ENCODE measurements around the gene BMP7.

DNA sequence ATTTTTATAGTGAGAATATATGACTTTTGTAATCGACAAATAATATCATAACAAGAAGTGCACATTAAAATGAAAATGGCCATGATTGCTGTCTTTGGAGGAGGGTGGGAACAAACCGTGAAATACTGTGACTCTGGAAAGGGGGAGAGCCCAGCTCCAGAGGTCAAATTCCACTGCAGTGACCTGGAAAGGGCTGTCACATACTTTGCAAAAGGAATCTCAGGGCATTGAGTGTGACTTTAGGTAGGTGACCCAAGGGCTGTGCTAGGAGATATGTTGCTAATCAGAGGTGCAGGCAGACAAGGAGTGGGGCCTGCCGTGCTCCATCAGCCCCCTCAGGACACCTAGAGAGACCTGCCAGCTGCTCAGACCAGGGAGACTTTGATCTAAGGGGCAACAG lies 28.1 kb upstream of the BMP7 start:
- TF ChIP-seq EZH2 (IDR thresholded peaks at IDR 0.05; ENCODE audit: borderline replicate concordance, low read depth, low read length, poor library complexity, severe bottlenecking), result no peak
- TF ChIP-seq, protein P1, sequence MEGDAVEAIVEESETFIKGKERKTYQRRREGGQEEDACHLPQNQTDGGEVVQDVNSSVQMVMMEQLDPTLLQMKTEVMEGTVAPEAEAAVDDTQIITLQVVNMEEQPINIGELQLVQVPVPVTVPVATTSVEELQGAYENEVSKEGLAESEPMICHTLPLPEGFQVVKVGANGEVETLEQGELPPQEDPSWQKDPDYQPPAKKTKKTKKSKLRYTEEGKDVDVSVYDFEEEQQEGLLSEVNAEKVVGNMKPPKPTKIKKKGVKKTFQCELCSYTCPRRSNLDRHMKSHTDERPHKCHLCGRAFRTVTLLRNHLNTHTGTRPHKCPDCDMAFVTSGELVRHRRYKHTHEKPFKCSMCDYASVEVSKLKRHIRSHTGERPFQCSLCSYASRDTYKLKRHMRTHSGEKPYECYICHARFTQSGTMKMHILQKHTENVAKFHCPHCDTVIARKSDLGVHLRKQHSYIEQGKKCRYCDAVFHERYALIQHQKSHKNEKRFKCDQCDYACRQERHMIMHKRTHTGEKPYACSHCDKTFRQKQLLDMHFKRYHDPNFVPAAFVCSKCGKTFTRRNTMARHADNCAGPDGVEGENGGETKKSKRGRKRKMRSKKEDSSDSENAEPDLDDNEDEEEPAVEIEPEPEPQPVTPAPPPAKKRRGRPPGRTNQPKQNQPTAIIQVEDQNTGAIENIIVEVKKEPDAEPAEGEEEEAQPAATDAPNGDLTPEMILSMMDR (conservative IDR thresholded peaks at IDR 0.05; ENCODE audit: low read depth, low read length), result no peak

Measured in A673 (cell line).